GM12874 (cell line): ENCODE data around the gene ATP10A.

Experiments used
- TF ChIP-seq, protein P1 (sequence below): IDR thresholded peaks from 2 replicates; pipeline ENCODE4 v1.5.1; 2011; ENCODE audit warnings: low read depth, mild to moderate bottlenecking, control low read depth, low read length, moderate library complexity; ENCODE audit not compliant: insufficient read depth

ATP10A gene

DNA sequence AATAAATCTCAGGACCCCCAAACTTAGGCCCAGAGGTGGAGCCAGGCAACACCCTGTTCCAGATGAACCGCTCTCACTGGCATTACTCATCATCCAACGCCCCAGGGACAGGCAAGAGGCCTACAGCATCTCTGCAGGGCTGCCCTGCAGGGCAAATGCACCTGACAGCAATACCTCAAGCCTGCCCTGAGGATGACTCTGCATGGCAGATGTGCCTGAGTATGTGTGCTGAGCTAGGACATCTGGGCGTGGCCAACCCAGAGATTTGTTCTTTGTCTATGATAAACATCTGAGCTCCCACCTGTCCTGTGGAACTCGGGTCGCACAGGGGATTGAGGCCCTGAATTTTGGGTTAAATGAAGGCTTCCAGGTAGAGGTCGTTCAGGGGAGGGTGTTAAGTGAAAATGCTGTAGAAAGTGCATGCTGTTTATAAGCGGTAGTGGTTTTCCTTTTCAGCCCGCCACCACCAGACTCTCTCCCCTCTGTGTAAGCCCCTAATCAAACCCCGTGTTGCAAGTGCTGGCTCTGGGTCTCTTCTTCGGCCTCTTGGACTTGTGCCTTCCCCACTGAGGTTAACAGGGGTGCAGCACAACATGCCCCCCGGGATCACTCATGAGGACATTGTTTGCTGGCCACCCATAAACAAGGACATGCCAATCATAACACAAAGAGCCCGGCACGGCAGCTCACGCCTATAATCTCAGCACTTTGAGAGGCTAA is 92.3 kb downstream of the ATP10A start:
- TF ChIP-seq, protein P1, sequence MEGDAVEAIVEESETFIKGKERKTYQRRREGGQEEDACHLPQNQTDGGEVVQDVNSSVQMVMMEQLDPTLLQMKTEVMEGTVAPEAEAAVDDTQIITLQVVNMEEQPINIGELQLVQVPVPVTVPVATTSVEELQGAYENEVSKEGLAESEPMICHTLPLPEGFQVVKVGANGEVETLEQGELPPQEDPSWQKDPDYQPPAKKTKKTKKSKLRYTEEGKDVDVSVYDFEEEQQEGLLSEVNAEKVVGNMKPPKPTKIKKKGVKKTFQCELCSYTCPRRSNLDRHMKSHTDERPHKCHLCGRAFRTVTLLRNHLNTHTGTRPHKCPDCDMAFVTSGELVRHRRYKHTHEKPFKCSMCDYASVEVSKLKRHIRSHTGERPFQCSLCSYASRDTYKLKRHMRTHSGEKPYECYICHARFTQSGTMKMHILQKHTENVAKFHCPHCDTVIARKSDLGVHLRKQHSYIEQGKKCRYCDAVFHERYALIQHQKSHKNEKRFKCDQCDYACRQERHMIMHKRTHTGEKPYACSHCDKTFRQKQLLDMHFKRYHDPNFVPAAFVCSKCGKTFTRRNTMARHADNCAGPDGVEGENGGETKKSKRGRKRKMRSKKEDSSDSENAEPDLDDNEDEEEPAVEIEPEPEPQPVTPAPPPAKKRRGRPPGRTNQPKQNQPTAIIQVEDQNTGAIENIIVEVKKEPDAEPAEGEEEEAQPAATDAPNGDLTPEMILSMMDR: no peak

DNA sequence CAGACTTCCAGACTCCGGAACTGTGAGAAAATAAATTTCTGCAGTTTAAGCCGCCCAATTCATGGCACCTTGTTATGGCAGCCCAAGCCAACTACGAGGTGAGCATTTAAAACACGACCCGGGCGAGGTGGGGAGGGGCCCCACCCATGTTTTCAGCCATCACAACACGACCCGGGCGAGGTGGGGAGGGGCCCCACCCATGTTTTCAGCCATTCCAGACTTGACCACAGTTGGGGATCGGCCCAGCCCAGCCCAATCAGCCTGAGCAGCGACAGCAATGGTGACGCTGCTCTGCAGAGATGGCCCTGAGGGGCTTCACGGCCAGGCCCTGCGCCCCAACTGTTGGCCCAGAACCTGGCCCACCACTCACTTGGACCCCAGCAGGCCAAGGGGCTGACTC is 93.1 kb downstream of the ATP10A start:
- TF ChIP-seq, protein P1: no peak

DNA sequence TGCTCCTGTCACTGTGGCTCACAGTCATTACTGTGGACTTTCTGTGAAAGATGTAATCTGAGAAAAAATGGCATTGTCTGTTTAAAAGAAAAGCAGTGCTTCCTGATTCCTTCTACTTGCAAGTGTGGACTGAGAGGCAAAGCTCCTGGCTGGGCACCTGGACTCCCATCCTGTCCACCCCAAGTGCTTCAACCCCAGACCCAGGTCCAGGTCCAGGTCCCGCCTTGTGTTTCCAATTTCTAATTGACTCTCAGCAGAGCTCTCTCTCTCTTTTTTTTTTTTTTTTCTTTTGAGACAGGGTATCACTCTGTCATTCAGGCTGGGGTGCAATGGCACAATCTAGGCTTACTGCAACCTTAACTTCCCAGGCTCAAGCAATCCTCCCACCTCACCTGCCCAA is 94.9 kb downstream of the ATP10A start:
- TF ChIP-seq, protein P1: no peak

DNA sequence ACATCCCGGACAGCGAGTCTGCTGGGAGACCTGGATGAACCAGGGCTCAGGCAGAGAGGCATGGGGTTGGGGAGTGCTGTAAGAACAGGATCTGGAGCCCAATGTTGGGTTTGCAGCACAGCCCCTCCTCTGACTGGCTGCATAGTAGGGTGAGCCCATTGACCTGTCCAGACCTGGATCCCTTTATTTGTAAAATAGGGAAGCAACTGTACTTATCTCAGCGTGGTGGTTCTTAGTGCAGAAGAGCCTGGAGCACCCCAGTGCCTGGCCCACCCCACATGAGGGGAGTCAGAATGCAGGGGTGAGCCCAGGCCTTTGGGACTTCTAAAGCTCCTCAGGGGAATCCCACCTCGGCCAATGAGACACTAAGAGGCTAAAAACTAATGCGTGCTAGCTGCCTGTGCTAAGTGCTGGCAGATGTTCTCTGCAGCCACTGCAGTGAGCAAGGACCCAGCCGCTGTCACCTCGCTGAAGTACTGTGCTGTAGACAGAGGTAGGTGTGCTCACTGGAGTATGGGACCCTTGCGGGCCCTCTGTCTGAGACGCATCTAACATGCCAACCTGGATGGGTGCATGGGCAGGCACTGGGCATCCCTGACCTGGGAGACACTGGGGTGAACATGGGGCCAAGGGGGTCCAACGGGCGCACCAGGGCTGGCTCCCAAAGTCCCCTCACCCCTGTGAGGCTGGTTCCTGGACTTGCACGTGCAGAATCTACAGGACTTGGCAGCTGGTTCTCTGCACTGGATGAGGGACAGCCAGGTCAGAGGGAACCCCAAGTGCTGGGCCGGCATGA is 95.6 kb downstream of the ATP10A start:
- TF ChIP-seq, protein P1: no peak

DNA sequence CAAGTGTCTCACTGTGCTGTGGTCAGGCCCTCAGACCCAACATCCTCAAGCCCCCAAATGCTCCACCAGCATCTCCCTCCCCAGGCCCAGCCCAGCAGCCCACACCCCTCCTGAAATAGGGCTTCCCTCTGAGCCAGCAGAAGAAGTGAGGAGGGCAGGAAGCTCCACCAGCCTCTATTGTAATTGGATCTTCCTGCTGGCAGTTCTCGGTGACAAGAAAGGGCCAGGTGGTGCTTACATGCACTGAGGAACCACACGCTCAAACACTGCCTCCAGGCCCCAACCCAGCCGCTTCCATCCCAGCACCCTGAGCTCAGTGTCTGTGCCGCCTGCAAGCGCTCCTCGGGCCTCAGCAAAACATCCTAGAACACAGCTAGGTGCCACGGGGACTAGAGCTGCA is 96.7 kb downstream of the ATP10A start:
- TF ChIP-seq, protein P1: no peak

DNA sequence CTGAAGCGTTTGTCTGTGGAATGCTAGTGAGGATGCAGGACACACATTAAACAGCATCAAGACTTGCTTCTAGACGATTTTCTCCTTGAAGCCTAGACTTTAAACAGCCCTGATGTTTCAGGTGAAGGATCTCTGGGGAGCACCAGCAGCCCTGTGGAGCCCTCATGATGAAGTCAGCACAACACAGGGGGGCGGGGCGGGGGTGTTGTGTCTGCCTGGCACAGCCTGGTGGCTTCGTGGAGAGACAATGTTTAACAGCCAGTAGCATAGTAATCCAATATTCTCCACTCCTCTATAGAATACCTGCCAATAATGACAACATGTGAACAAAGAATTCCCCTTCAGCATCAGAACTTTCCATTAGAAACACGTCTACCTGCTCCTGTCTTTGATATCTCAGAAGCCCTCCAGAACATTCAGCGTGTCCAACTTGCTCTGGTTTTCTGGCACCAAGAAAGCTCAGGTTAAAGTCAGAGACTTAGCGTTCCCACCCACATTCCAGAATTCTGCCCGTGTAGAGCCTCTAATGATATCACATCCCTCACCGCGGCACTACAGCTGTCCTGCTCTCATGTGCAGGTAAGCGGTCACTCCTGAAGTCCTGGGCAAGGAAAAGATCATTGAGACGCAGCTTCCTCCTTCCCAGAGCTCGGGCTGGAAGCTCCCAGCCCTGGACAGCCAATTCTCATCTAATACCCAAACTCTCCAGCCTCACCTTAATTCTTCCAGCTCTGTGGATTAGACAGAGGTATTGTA is 98.0 kb downstream of the ATP10A start:
- TF ChIP-seq, protein P1: no peak

DNA sequence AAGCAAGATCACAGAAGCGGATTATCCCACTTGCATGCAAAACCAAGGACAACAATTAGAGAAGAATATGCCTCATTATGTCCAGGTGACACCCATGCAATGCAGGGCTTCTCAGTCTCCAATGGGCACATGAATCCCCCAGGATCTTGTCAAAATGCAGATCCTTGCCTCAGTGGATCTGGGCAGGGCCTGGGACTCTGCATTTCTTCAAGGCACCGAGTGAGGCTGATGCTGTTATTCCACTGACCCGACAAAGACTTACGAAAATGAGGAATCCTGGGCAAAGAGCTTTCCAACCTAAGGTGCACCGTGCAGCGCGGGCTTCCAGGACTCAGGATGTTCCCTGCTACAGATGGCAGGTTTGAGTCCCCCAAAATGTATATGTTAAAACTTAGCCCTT is 99.2 kb downstream of the ATP10A start:
- TF ChIP-seq, protein P1: no peak
